Measurements from ENCODE around the gene UPK1A.

GRCh38 chr19:35636651-35637050 lies 29.7 kb upstream of the UPK1A start:
- TF ChIP-seq FOXM1 (IDR thresholded peaks at IDR 0.05; ENCODE audit: borderline replicate concordance) (no peak), CTBP1 (IDR thresholded peaks at IDR 0.05; ENCODE audit: borderline replicate concordance) (no peak)
